Measurements from ENCODE around the gene RNF150.
"Not testable (repeated sequence)": the region's sequence is repeated elsewhere in the genome, so short reads cannot be mapped to it uniquely, and the experiment has no call there.

The RNF150 gene

DNA sequence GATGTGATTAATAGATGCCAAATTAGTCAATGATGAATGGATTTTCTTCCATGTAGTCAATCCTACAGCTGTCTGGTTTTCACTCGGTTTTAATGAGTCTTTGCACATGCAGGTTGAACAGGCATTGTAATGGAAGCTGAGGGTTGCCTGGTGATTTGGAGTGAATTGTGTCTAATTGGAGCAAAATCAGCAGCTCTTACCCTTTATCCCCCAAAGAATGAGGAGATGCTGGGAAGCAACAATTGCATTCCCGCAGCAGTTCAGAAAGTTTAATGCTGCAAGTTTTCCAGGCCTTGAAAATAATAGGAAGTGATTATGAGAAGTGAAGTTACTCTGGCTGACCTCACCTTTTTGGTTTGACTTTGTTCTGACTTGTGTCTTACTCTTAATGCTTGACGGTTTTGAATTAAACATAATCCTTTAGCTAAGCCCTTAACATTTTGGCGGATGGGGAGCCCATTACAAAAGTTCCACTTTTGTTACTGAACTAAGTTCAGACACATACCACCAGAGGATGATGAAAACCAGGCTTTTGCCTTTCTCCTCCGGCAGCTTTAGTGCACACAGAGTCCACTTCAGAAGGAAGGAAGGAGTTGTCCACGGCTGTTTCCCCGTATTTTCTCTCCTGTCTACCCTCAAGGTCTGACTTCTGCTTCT is 298.3 kb downstream of the RNF150 start:
- TF ChIP-seq, protein P1, sequence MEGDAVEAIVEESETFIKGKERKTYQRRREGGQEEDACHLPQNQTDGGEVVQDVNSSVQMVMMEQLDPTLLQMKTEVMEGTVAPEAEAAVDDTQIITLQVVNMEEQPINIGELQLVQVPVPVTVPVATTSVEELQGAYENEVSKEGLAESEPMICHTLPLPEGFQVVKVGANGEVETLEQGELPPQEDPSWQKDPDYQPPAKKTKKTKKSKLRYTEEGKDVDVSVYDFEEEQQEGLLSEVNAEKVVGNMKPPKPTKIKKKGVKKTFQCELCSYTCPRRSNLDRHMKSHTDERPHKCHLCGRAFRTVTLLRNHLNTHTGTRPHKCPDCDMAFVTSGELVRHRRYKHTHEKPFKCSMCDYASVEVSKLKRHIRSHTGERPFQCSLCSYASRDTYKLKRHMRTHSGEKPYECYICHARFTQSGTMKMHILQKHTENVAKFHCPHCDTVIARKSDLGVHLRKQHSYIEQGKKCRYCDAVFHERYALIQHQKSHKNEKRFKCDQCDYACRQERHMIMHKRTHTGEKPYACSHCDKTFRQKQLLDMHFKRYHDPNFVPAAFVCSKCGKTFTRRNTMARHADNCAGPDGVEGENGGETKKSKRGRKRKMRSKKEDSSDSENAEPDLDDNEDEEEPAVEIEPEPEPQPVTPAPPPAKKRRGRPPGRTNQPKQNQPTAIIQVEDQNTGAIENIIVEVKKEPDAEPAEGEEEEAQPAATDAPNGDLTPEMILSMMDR (IDR thresholded peaks at IDR 0.05), result no peak
- no peak overlapping the region for H3K4me3 ChIP-seq (ENCODE audit: low read depth in 1 of 2, low read length in 1 of 2)

DNA sequence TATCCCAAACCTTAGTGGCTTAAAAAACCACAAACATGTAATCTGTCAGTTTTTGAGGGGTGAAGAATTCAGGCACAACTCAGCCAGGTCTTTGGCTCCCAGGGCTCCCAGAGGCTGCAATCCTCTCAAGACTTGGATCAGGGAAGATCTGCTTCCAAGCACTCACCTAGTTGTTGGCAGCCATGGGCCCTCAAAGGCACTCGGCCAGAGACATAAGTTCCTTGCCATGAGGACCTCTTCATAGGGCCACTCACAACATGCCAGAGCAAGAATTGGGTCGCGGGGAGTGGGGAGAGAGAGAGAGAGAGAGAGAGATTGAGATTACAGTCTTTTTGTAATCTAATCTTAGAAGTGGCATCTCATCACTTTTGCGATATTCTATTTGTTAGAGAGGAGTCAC is 300.0 kb downstream of the RNF150 start:
- Histone ChIP-seq H3K27me3 (peaks cover 11% of the 10 kb centered on the region), H3K27ac (no peak overlapping the region), H3K36me3 (no peaks in the 10 kb centered on the region), H3K4me1 (ENCODE audit: control insufficient read depth in 1 of 2, insufficient read depth in 1 of 2, low read depth in 1 of 2, low read length in 1 of 2) (no peaks in the 10 kb centered on the region), H3K9me3 (no peaks in the 10 kb centered on the region), H3K4me3 (ENCODE audit: low read depth in 1 of 2, low read length in 1 of 2) (no peak overlapping the region)
- TF ChIP-seq, protein P1 (IDR thresholded peaks at IDR 0.05), result no peak

More for the DNA sequence above, 298.3 kb downstream of the RNF150 start:
- Histone ChIP-seq H3K27ac (no peak overlapping the region), H3K4me1 (ENCODE audit: control insufficient read depth in 1 of 2, insufficient read depth in 1 of 2, low read depth in 1 of 2, low read length in 1 of 2) (no peaks in the 10 kb centered on the region), H3K27me3 (peaks cover 11% of the 10 kb centered on the region), H3K36me3 (no peaks in the 10 kb centered on the region), H3K9me3 (no peaks in the 10 kb centered on the region)

DNA sequence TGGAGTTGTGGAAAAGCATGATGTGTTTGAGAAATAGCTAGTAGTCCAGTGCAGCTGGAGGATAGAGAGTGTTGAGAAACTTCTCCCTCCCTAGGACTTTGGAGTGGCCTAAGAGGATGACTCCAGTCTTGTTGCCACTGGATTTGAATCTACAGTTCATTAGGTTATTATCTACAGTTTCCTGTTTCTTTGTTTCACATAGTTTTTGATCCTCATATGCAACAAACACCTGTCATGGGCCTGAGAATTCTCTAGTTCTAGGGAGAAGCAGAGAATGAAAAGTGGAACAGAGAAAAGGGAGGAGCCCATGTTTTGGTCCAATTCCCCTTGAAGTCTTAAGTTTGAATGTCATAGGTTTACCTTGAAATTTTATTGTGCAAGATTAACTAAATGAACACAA is 303.4 kb downstream of the RNF150 start:
- no peaks in the 10 kb centered on the region for H3K36me3 ChIP-seq
- peaks cover 6% of the 10 kb centered on the region for H3K27me3 ChIP-seq
- no peaks in the 10 kb centered on the region for H3K9me3 ChIP-seq
- no peaks in the 10 kb centered on the region for H3K4me1 ChIP-seq (ENCODE audit: control insufficient read depth in 1 of 2, insufficient read depth in 1 of 2, low read depth in 1 of 2, low read length in 1 of 2)
- no peak overlapping the region for H3K27ac ChIP-seq
- H3K4me3 ChIP-seq (ENCODE audit: low read depth in 1 of 2, low read length in 1 of 2), result no peak overlapping the region
- TF ChIP-seq, protein P1 (IDR thresholded peaks at IDR 0.05), result no peak

DNA sequence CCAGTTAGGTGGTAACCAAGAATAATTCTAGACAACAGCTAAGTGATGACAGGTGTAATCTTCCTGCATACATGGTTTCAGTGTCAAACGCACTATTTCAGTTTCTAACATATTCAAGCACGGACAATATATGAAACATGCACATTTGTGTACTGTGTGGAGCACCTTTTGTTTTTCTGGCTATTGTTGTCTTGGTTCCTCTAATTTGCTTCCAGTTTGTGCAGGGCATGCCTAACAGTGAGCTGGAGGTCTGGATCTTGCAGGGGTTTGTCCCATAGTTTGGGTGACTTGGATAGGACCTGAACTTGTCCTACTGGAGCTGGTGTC is 306.6 kb downstream of the RNF150 start:
- H3K4me1 ChIP-seq (ENCODE audit: control insufficient read depth in 1 of 2, insufficient read depth in 1 of 2, low read depth in 1 of 2, low read length in 1 of 2), result no peaks in the 10 kb centered on the region

DNA sequence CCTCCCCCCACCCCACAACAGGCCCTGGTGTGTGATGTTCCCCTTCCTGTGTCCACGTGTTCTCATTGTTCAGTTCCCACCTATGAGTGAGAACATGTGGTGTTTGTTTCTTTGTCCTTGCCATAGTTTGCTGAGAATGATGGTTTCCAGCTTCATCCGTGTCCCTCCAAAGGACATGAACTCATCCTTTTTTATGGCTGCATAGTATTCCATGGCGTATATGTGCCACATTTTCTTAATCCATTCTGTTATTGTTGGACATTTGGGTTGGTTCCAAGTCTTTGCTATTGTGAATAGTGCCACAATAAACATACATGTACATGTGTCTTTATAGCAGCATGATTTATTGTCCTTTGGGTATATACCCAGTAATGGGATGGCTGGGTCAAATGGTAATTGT is 312.7 kb downstream of the RNF150 start:
- not testable (repeated sequence) for H3K36me3 ChIP-seq; H3K27ac ChIP-seq; H3K4me1 ChIP-seq (ENCODE audit: control insufficient read depth in 1 of 2, insufficient read depth in 1 of 2, low read depth in 1 of 2, low read length in 1 of 2); H3K4me3 ChIP-seq (ENCODE audit: low read depth in 1 of 2, low read length in 1 of 2); H3K27me3 ChIP-seq; H3K9me3 ChIP-seq

More for the DNA sequence above, 306.6 kb downstream of the RNF150 start:
- H3K4me3 ChIP-seq (ENCODE audit: low read depth in 1 of 2, low read length in 1 of 2), result no peak overlapping the region
- no peaks in the 10 kb centered on the region for H3K27me3 ChIP-seq
- TF ChIP-seq, protein P1 (IDR thresholded peaks at IDR 0.05), result no peak
- H3K9me3 ChIP-seq, result no peaks in the 10 kb centered on the region
- H3K27ac ChIP-seq, result no peak overlapping the region
- H3K36me3 ChIP-seq, result no peaks in the 10 kb centered on the region

DNA sequence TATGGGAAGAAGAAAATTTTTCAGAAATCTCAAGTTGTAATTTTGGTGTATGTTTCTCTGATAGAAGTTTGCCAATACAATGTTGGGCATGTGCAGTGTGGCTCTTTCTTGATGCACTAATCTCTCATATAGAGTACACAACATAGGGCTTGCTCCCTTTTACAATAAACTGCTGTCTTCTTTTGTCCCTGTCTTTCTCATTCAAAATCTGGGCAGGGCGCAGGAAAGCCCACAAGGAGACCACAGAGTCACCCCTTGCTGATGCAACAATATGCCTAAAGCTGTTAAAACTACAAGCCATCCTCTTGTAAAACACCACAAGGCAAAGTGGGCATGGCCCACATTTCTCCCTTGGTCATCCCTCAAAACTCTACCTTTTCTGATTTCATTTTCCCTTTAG is 313.7 kb downstream of the RNF150 start:
- TF ChIP-seq, protein P1 (IDR thresholded peaks at IDR 0.05), result no peak
- no peak overlapping the region for H3K27ac ChIP-seq
- H3K4me1 ChIP-seq (ENCODE audit: control insufficient read depth in 1 of 2, insufficient read depth in 1 of 2, low read depth in 1 of 2, low read length in 1 of 2), result no peaks in the 10 kb centered on the region
- H3K4me3 ChIP-seq (ENCODE audit: low read depth in 1 of 2, low read length in 1 of 2), result no peak overlapping the region
- H3K9me3 ChIP-seq, result no peaks in the 10 kb centered on the region
- no peaks in the 10 kb centered on the region for H3K27me3 ChIP-seq
- no peaks in the 10 kb centered on the region for H3K36me3 ChIP-seq
